NCI-H69 (cell line): Measurements from ENCODE around the gene HOMER3.

ENCODE experiments used
- DNase-seq: peaks from one replicate; lab custom pipeline; 2025; lab: John Stamatoyannopoulos, UW

The HOMER3 gene

DNA sequence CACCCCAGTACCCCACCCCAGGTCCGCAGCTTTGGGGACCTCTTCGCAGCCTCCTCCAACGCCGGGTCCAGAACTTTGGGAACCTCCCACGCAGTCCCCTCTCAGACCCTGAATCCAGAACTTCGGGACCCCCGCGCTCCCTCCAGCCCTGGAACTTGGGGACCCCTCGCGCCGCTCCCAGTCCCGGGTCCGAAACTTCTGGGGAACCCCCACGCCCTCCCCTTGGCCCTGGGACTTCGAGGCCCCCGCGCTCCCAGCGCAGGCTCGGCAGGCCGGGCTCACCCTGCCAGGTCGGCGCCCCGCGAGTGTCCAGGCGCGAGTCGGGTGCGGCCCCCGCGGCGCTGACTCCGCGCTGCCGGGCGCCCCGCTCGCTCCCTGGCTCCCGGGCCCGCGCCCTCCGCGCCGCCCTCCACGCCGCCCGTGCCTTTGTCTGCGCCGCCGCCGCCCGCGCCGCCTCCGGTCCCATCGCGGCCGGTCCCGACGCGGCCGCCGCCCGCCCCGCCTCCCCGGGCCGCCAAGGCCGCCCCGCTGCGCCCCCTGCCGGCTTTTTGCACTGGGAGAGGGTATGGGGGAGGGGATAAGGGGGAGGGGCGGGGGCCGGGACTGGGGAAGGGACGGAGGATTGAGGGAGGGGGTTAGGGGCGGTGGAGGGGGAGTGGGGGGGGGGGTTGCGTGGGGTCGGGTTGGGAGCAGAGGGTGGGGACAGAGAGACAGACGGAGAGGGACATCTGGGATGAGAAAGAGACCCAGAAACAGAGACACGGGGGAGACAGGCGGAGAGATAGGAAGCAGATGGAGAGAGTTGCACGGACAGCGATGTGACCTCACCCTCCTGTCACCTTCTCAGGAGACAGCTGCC lies at the start of gene HOMER3:
TSS of gene HOMER3 (minus strand) at position 449 of the 859 bp plus-strand sequence. CDS start 2,235 bp downstream, outside the sequence.
- DNase-seq = peak; percentile 80

DNA sequence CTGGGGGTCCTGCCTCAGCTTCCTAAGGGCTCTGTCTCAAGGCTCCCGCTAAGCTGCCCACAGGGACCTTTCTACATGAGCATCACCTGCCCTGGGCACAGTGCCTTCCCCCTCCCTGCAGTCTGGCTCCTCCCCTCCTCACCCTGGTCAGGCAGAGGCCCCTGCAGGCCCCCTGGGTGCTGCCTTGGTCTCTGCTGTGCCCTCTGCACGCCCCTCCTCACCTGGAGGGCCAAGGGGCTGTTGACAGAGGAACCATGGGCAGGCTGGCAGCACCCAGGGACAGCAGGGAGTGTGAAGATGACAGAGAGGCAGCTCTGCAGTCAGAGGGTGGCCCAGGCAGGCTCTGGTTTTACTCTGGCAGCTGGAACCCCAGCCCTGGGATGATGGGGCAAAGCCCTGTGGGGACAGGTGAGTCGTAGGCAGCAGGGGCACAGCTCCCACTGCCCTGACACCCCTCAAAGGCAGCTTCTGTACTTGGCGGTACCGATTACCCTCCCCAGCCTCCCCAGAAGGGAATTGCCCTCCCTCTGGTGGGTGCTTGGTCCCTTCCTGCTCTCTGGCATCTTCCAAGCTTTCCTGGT lies 49.2 kb upstream of the HOMER3 start:
- DNase-seq = peak; percentile 20

DNA sequence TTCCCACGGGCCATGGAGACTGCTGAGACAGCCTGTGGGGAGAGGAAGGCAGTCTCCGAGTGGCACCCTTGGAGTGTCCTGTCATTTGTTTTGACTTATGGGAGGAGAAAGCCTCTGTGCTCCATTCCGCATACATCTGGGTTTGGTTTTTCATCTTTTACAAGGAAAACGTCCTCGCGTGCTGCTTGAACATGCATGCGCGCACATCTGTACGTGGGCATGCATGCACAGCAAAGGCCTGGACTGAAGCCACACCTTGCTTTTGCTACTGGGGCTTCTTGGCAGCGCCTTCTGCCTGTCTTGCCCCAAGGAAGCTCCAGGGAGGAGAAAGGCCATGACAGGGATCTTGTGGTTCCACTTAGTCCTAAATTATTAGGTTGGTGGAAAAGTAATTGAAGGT lies 48.3 kb upstream of the HOMER3 start:
- no peak for DNase-seq

DNA sequence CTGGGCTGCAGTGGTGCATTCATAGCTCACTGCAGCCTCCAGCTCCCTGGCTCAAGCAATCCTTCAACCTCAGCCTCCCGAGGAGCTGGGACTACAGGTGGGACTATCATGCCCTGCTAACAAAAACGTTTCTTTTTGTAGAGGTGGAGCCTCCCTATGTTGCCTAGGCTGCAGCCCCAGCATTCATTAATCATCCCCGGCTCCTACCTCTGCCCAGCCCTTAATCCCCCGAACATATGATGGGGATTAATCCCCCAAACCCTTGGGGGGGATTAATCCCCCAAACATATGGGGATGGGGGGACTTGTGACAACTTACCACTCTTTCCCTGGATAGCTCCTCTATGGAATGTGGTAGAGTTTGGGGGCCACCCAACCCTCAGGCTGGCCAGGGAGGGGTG lies 46.4 kb upstream of the HOMER3 start:
- no peak for DNase-seq

DNA sequence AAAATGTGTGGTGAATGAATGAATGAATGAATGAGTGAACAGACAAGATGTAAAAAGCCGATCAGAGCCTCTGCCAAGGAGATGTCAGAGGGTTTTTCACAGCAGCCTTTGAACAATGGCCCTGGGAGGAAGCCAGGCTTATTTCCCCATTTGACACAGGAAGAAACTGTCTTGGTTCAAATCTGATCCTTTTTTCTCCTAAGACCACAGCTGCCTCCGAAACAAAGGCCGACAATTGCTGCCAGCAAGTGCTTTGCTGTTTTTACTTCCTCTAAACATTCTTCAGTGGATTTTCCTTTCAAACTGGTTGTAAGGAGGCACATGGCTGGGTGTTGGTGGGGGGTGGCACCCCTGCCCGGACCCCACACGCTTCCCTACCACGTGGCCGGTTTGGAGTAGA lies 44.2 kb upstream of the HOMER3 start:
- DNase-seq = no peak

DNA sequence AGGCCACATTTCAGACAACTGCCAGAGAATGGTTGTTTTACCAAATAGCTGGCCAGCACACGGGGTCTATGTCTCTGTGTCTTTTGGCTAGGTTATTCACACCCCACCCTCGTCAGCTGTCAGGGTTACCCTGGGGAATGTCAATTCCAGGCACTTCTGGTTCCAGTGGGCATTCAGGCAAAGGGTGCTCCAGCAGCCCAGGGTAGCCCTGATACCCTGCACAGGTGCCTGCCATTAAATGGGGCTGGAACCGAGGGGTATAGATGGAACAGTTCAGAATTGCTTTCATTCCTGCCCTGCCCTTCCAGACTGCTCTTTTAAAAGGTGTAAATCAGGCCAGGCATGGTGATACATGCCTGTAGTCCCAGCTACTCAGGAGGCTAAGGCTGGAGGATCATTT lies 43.2 kb upstream of the HOMER3 start:
- DNase-seq = no peak

DNA sequence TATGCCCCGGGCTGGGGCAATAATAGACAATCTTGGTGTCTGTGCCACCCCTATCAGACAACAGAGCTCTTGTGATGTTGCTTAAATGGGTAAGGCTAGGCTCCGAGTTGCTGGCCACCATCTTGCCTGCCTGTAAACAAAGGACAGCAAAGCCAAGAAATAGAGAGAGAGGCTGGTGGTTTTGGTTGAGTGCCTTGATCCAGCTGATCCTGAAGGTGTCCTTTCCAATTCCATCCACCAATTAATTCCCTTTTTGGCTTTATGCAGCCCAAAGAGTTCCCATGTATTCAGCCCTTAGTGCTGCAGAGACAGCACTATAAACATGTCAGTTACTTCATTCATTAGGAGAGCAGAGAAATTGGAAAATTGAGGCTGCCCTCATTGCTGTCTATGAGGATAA lies 41.7 kb upstream of the HOMER3 start:
- no peak for DNase-seq

DNA sequence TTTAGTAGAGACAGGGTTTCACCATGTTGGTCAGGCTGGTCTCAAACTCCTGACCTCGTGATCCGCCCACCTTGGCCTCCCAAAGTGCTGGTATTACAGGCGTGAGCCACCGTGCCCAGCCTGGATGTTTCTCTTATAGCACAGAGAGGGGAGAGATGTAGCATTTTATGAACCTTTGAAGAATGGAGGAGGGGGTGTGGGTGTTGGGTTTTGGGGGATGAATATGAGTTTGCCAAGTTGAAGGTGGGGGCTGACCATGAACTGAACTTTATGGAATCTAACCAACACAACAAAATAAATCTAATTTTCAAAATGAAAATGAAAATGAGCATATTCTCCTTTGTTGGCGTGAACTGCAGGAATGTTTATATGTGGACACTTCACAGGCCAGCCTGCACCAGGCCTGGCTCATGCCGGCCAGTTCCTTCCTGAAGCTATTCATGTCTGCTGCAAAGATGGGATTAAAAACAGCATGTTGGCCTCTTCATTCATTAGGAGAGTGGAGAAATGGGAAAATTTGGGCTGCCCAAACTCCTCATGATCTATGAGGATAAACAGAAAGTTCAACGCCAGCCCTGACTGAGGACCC lies 39.5 kb upstream of the HOMER3 start:
- DNase-seq = no peak

DNA sequence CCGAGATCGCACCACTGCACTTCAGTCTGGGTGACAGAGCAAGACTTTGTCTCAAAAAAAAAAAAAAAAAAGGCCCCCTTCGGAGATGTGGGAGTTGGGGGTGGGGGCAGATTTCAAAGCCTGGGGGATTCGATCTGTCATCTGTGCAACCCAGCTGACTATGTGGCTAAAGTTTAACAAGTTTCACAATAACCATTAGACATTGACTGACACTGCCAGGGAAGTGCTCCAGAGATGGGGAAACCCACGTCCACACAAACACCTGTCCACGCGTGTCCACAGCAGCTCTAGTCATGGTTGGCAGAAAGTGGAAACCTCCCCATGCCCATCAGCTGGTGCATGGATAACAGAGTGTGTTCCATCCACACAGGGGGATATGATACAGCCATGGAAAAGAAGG lies 37.6 kb upstream of the HOMER3 start:
- DNase-seq = no peak

DNA sequence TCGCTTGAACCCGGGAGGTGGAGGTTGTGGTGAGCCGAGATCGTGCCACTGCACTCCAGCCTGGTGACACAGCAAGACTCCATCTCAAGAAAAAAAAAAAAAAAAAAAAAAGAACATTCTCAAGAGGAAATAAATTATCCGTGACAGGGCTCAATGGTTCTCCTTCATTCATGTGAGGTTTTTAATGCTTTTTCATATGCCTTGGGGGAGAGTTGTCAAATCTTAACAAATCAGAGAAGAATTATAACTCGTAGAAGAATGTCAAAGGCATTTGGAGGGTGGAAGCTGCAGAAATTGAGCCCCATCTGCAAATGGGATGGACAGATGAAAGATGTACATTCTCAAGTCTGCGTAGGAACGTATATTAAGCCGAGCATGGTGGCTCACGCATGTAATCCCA lies 34.9 kb upstream of the HOMER3 start:
- DNase-seq = no peak

DNA sequence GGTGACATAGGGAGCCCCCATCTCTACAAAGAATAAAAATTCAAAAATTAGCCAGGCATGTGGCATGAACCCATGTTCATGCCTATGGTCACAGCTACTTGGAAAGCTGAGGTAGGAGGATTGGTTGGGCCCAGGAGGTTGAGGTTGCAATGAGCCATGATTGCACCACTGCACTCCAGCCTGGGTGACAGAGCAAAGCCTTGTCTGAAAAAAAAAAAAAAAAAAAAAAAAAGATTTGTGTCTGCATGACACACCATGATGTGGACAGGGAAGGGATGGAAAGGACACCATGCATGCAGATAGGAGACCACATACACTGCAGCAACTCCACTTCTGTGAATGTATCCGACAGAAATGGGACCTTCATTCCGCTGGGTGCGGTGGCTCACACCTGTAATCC lies 34.0 kb upstream of the HOMER3 start:
- no peak for DNase-seq

DNA sequence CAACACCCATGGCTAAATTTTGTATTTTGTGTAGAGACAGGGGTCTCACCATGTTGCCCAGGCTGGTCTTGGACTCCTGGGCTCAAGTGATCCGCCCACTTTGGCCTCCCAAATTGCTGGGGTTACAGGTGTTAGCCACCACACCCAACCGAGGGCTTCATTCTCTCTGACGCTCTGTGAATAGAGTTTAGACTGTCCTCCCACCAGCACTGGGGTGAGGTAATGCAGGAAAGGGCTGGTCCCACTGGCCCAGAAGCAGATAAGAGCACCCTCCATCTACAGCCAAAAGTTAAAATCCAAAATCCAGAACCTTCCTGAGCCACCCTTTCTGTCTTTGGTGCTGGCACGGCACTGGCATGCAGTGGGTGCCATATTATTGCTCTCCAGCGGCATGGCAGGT lies 31.8 kb upstream of the HOMER3 start:
- no peak for DNase-seq

DNA sequence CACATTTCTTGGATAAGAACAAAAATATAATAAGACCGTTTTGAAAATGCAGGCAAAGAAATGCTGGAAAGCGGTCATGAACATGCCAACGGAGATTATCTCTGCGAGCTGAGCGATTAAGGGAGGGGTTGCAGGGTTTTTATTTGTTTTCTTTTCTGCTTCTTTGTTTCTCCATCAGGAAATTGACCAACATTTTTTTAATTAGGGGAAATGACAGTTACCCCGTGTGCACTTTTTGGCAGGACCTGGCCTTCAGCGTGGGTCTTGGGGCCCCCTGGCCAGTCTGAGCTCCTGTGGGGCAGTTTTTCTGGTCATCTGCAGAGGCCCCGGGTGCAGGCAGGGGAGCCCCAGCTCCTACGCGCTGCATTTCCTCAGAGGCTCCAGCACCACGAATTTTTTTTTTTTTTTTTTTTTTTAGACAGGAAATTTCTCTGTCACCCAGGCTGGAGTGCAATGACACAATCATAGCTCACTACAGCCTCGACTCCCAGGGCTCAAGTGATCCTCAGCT lies 31.3 kb upstream of the HOMER3 start:
- DNase-seq = no peak

DNA sequence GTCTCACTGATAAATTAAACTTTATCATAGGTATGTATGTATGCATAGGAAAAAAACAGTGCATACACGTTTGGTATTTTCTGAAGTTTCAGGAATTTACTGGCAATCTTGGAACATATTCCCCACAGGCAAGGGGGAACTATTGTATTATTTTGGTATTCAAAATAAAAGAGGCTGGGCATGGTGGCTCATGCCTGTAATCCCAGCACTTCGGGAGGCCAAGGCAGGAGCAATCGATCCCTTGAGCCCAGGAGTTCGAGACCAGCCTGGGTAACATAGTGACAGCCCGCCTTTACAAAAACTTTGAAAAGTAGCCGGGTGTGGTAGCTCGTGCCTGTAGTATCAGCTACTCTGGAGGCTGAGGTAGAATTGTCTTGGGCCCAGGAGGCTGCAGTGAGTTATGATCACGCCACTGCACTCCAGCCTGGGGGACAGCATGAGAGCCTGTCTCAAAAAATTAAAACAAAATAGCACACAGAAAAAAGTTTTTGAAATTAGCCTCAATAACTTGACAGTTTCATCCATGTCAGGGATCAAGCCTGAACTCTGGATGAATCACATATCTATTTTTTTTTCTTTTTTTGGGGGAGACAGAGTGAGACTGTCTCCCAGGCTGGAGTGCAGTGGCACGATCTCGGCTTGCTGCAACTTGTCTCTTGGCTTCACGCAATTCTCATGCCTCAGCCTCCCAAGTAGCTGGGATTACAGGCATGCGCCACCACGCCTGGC lies 29.1 kb upstream of the HOMER3 start:
- DNase-seq = no peak

DNA sequence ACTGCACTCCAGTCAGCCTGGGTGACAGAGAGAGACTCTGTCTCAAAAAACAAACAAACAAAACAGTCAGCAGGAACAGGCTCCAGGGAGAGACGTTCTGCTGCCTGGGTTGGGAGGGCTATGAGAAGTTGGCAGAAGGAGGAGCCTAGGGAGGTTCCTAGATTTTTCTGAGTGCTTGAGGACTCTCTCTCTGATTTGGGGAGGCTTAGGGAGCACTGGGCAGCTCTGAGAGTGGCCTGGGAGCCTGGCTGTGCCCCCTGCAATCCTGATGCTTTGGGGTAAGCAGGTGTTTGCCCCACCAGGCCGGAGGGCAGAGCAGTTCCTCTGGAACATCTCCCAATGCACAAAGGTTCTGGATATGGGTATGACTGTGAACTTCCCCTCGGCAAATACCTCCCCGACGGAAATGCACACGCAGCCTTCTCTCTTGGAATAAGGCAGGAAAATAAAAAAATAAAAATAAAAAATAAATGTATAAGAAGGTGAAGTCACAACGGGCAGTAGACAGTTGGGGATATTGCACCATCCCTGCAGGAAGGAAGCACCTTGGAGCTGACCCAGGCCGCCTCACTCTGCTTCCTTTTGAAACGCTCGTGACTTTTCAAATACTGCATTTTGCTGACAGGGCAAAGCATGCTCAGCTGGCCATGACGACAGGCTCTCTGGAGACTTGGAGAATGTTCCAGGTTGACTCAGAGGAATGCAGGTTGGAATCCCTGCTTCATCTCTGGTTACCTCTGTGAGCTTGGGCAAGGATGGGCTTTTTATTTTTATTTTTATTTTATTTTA lies 26.5 kb upstream of the HOMER3 start:
- no peak for DNase-seq

DNA sequence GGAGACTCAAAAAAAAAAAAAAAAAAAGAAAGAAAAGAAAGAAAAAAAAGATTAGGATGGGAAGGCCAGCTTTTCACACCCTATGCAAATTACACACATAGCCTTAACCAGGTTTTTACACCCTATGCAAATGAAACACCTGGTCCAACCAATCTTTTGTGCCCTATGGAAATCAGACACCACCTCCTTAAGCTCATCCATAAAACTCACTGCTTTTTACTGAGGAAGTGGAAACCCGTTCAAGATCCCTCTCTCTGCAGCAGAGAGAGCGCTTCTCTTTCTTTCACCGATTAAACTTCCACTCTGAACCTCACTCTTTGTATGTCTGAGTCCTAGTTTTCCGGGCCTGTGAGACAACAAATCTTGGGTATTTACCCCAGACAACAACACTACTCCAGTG lies 25.3 kb upstream of the HOMER3 start:
- peak; percentile 47 for DNase-seq

DNA sequence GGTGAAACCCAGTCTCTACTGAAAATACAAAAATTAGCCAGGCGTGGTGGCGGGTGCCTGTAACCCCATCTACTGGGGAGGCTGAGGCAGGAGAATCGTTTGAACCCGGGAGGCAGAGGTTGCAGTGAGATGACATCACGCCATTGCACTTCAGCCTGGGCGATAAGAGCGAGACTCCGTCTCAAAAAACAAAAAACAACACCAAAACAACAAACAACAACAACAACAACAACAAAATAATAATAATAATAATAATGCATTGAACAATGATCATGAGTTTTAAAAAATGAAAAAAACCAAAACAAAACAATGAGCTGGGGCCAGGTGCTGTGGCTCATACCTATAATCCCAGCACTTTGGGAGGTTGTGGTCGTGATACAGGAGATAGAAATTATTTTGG lies 23.1 kb upstream of the HOMER3 start:
- DNase-seq = no peak

DNA sequence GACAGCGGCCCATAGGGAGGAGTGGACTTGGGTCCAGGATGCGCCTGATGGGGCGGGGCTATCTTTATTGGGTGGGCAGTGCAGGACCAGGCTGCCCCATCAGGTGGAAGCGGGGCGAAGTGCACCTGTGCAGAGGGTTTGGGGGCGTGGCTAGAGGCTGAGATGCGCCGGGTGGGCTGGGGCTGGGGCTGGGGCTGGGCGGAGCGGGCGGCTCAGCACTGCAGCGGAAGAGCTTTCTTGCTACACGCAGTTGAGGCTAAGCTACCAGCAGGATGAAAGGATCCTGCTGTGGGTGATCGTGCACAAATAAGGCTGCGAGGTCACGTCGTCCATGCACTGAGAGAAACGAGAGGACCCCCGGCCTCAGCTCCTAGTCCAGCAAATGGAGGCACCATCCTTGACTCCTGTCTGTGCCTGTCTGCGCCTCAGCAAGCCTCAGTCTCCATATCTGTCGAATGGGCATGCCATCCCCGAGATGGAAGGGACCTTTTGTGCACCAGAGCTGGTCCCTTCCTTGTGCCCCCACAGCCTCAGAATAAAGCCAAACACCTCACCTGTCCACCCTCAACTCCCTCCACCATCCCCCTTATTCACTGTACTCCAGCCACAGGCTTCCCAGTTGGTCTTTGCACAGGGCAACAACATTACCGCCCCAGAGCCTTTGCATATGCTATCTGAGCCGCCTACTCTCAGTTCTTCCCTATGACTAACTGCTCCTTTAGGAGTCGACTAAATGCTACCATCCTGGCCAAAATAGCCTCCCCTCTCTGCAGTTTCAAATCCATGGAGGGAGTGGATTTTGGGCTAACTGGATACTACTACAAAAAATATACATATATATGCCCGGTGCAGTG lies 21.0 kb upstream of the HOMER3 start:
- peak; percentile 75 for DNase-seq

DNA sequence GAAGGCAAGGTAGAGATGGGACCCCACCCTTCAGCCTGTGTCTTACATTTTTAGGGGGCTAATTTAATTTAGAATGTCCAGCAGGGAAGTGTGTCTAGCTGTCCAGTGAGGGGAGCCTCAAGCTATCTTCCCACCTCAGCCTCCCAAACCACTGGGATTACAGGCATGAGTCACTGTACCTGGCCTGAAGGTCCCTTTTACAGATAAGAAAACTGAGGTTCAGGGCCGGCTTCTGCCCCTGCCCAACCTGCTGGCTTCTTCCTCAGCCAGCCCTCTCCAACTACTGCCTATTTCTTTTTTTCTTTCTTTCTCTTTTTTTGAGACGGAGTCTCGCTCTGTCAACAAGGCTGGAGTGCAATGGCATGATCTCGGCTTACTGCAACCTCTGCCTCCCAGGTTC lies 19.4 kb upstream of the HOMER3 start:
- no peak for DNase-seq

DNA sequence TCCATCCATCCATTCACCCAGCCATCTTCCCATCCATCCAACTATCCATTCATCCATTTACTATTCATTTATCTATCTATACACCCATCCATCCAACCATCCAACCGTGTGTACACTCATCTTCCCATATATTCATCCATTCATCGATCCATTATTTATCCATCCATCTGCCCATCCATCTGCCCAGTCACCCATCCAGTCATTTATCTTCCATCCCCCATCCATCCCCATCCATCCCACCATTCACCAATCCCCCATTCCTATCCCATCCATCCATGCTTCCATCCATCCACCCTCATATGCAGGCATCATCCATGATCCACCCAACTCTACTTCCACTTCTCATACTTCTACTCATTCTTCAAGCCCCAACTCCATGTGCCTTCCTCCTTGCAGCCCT lies 14.0 kb upstream of the HOMER3 start:
- no peak for DNase-seq

DNA sequence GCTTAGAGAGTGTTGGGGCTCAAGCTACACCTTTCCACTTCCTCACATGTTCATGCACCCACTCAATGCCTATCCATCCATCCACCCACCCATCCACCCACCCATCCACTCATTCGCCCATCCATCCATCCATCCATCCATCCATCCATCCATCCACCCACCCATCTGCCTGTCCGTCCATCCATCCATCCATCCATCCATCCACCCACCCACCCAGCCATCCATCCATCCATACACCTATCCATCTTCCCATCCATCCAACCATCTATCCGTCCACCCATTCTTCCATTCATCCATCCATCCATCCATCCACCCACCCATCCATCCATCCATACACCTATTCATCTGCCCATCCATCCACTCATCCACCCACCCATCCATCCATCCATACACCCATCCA lies 13.1 kb upstream of the HOMER3 start:
- DNase-seq = no peak
